CD14-positive monocyte (primary cell): Measurements from ENCODE around the gene GBP1. TPM values are rescaled to one million over a fixed set of nuclear protein-coding genes. Genes with fewer than 3 reads are reported as not detected.

Experiments used
- DNase-seq, 3 donors: peaks; one replicate each; pipeline ENCODE4 v3.0.0-alpha.2; 2011 to 2022
- H2AFZ ChIP-seq: 2 replicates; pipeline ENCODE4 v1.6.0; 2012; ENCODE audit warnings: mild to moderate bottlenecking, low read depth, low read length, inconsistent platforms; ENCODE audit not compliant: insufficient read depth, poor library complexity, severe bottlenecking
- H3K27ac ChIP-seq, 2 donors: 1 replicate in 1 of 2; 2 replicates in 1 of 2; pipeline ENCODE4 v1.5.1; 2012 to 2013; ENCODE audit warnings: low read length in 2 of 2, control low read depth in 1 of 2, inconsistent platforms in 1 of 2, low read depth in 1 of 2, mild to moderate bottlenecking in 1 of 2
- H3K27me3 ChIP-seq, 2 donors: one replicate each; pipeline versions ENCODE4 v1.6.0 to v1.6.1; 2011 to 2013; ENCODE audit warnings: low read length in 2 of 2; ENCODE audit not compliant: control insufficient read depth in 2 of 2, insufficient read depth in 2 of 2
- H3K36me3 ChIP-seq, 2 donors: replicated peaks in 1 of 2; 1 replicate in 1 of 2; 2 replicates in 1 of 2; pipeline versions ENCODE4 v1.5.1 to v1.6.1; 2012 to 2013; ENCODE audit warnings: low read length in 2 of 2, control low read depth in 1 of 2, inconsistent platforms in 1 of 2, mild to moderate bottlenecking in 1 of 2; ENCODE audit not compliant: insufficient read depth in 2 of 2, control insufficient read depth in 1 of 2
- H3K4me1 ChIP-seq, 2 donors: 1 replicate in 1 of 2; 2 replicates in 1 of 2; pipeline versions ENCODE4 v1.5.1 to v1.6.1; 2012 to 2013; ENCODE audit warnings: low read length in 2 of 2, control low read depth in 1 of 2, inconsistent platforms in 1 of 2, mild to moderate bottlenecking in 1 of 2, moderate library complexity in 1 of 2; ENCODE audit not compliant: insufficient read depth in 2 of 2, control insufficient read depth in 1 of 2
- H3K4me2 ChIP-seq: replicated peaks from 2 replicates; pipeline ENCODE3; 2012; ENCODE audit warnings: low read length, moderate library complexity, mild to moderate bottlenecking; ENCODE audit not compliant: poor library complexity, severe bottlenecking; ENCODE audit errors: extremely low read depth
- H3K4me3 ChIP-seq, 3 experiments: fragments of 200-600 bp in 1 of 3; sonication (generic) in 1 of 3; replicated peaks in 1 of 3; 1 replicate in 2 of 3; 2 replicates in 1 of 3; pipeline ENCODE4 v1.5.1; 2011 to 2013; ENCODE audit warnings: low read length in 3 of 3, mild to moderate bottlenecking in 3 of 3, control low read depth in 2 of 3, low read depth in 2 of 3, inconsistent platforms in 1 of 3, moderate library complexity in 1 of 3
- H3K79me2 ChIP-seq: 2 replicates; pipeline ENCODE4 v1.6.0; 2012; ENCODE audit warnings: mild to moderate bottlenecking, control low read depth, inconsistent platforms, low read length, moderate library complexity; ENCODE audit not compliant: insufficient read depth
- H3K9ac ChIP-seq: 2 replicates; pipeline ENCODE4 v1.6.0; 2017; ENCODE audit warnings: low read length, mild to moderate bottlenecking; ENCODE audit not compliant: insufficient read depth, poor library complexity, severe bottlenecking
- H3K9me3 ChIP-seq, 2 donors: replicated peaks in 1 of 2; 1 replicate in 1 of 2; 2 replicates in 1 of 2; pipeline versions ENCODE4 v1.5.1 to v1.6.1; 2012 to 2013; ENCODE audit warnings: low read length in 2 of 2, control low read depth in 1 of 2; ENCODE audit not compliant: control insufficient read depth in 1 of 2, insufficient read depth in 1 of 2
- H4K20me1 ChIP-seq: 2 replicates; pipeline ENCODE4 v1.6.0; 2012; ENCODE audit warnings: mild to moderate bottlenecking, low read length, control low read depth, moderate library complexity; ENCODE audit not compliant: insufficient read depth
- H3K27ac Mint-ChIP-seq, 7 donors: one replicate each; pipeline ENCODE4 v1.8.0; 2020; ENCODE audit warnings: mild to moderate bottlenecking in 7 of 7, mixed read lengths in 7 of 7, moderate library complexity in 6 of 7, inconsistent platforms in 2 of 7
- H3K27me3 Mint-ChIP-seq, 3 donors: one replicate each; pipeline ENCODE4 v1.8.0; 2021 to 2022; ENCODE audit warnings: low read depth in 3 of 3, mild to moderate bottlenecking in 3 of 3, mixed read lengths in 3 of 3, moderate library complexity in 3 of 3, inconsistent platforms in 1 of 3
- H3K36me3 Mint-ChIP-seq, 2 donors: one replicate each; pipeline ENCODE4 v1.8.0; 2020; ENCODE audit warnings: mixed read lengths in 2 of 2, inconsistent platforms in 1 of 2, mild to moderate bottlenecking in 1 of 2
- H3K4me1 Mint-ChIP-seq: one replicate; pipeline ENCODE4 v1.8.0; 2020; ENCODE audit warnings: mild to moderate bottlenecking, mixed read lengths
- H3K4me3 Mint-ChIP-seq, 2 donors: one replicate each; pipeline ENCODE4 v1.8.0; 2020; ENCODE audit warnings: mild to moderate bottlenecking in 2 of 2, mixed read lengths in 2 of 2, moderate library complexity in 1 of 2
- H3K9me3 Mint-ChIP-seq, 7 donors: one replicate each; pipeline ENCODE4 v1.8.0; 2020 to 2022; ENCODE audit warnings: mixed read lengths in 7 of 7, mild to moderate bottlenecking in 6 of 7, moderate library complexity in 6 of 7, inconsistent platforms in 2 of 7
- CTCF ChIP-seq: fragments of 200-600 bp; IDR thresholded peaks from one replicate; pipeline ENCODE4 v1.8.0; 2022; ENCODE audit warnings: antibody characterized with exemption, mild to moderate bottlenecking
- WGBS: methylation state at CpG from one replicate; pipeline ENCODE4 v1.1.5; 2013; ENCODE audit warnings: missing lambda C conversion rate; ENCODE audit not compliant: insufficient coverage; 5-methylcytosine and 5-hydroxymethylcytosine counted together
- intact Hi-C, 2 donors: fragments of 100-400 bp; cut with micrococcal nuclease; formaldehyde crosslinking; loops; one replicate each; pipeline versions ENCODE4 v1.15.0 to v1.15.1; 2023
- polyA plus RNA-seq, 3 donors: library from polyadenylated mRNA; depleted of rRNA in 1 of 3; unstranded in 2 of 3; stranded (reverse) in 1 of 3; fragments of 300-500 nt in 2 of 3; fragments of >200 nt in 1 of 3; fragmentation: Illumina TruSeq in 2 of 3; gene quantifications; 1 replicate in 2 of 3; 2 replicates in 1 of 3; pipeline ENCODE4 v1.2.3, GENCODE V29; 2012 to 2021

Gene GBP1
- polyA plus RNA-seq, 3 donors: 19.5 to 35.2 (median 23.7) TPM

DNA sequence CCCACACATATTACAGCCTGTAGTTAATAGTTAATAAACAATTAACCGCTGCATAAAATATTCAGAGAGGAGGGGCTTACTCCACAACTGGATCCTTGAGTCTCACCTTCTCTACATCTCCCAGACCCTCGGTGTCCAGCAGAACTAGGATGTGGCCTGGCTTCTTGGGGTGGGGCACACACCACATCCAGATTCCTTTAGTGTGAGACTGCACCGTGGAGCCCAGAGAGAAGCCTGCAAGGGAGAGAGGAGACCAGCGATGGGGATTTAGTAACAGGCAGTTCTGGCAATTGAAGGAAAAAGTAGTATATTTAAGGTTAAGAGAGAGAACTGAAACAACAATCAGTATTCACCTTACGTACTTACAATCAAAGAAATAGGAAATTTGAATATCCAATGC, 4.9 kb downstream of the GBP1 start:
- H3K4me2 ChIP-seq: no peak overlapping the region
- no peak overlapping the region for H3K27ac Mint-ChIP-seq
- peaks cover 0 to 1% (median 0%) of the 10 kb centered on the region in 3 donors for H3K27me3 Mint-ChIP-seq
- H4K20me1 ChIP-seq: no peaks in the 10 kb centered on the region
- no CpG with 5 or more reads among the region's 5 CpGs for WGBS
- no peak for TF ChIP-seq CTCF
- H3K36me3 Mint-ChIP-seq: peaks cover 50 to 70% of the 10 kb centered on the region in 2 donors
- H3K4me1 Mint-ChIP-seq: peaks cover 45% of the 10 kb centered on the region
- H3K4me1 ChIP-seq: peaks cover 9 to 30% of the 10 kb centered on the region in 2 donors
- H3K27me3 ChIP-seq: no peaks in the 10 kb centered on the region
- H3K9me3 ChIP-seq: no peaks in the 10 kb centered on the region
- no peak overlapping the region for H3K4me3 ChIP-seq
- H3K4me3 Mint-ChIP-seq: no peak overlapping the region
- no peak overlapping the region for H3K27ac ChIP-seq
- no peak overlapping the region for H3K9ac ChIP-seq
- DNase-seq: no peak
- H3K36me3 ChIP-seq: peaks cover 40 to 68% of the 10 kb centered on the region in 2 donors
- H2AFZ ChIP-seq: no peak overlapping the region
- H3K9me3 Mint-ChIP-seq: no peaks in the 10 kb centered on the region
- H3K79me2 ChIP-seq: peaks cover 13% of the 10 kb centered on the region
- intact Hi-C loops: no loop called here

GRCh38 chr1:89051955-89052312, 13.1 kb downstream of the GBP1 start:
- Mint-ChIP-seq H3K27ac (no peak overlapping the region), H3K4me3 (no peak overlapping the region), H3K9me3 (no peaks in the 10 kb centered on the region), H3K36me3 (peaks cover 54 to 89% of the 10 kb centered on the region in 2 donors), H3K4me1 (peaks cover 18% of the 10 kb centered on the region), H3K27me3 (no peaks in the 10 kb centered on the region)
- intact Hi-C loops: loop anchor here in 1 of 2 donors (10.0 kb wide), 1 partner anchor 63 kb away; no protein-coding TSS in a partner anchor
- no peaks in the 10 kb centered on the region for H3K79me2 ChIP-seq
- WGBS: no CpG with 5 or more reads among the region's 1 CpG
- H3K9ac ChIP-seq: no peak overlapping the region
- H3K9me3 ChIP-seq: no peaks in the 10 kb centered on the region
- peaks cover 13 to 14% of the 10 kb centered on the region in 2 donors for H3K4me1 ChIP-seq
- no peak for TF ChIP-seq CTCF
- H3K36me3 ChIP-seq: peaks cover 29 to 73% of the 10 kb centered on the region in 2 donors
- no peaks in the 10 kb centered on the region for H3K27me3 ChIP-seq
- no peak overlapping the region for H3K4me3 ChIP-seq
- no peak overlapping the region for H2AFZ ChIP-seq
- DNase-seq: no peak
- no peak overlapping the region for H3K27ac ChIP-seq
- no peaks in the 10 kb centered on the region for H4K20me1 ChIP-seq
- H3K4me2 ChIP-seq: no peak overlapping the region
